ENCODE results near the gene LYPD3.

LYPD3 gene

DNA sequence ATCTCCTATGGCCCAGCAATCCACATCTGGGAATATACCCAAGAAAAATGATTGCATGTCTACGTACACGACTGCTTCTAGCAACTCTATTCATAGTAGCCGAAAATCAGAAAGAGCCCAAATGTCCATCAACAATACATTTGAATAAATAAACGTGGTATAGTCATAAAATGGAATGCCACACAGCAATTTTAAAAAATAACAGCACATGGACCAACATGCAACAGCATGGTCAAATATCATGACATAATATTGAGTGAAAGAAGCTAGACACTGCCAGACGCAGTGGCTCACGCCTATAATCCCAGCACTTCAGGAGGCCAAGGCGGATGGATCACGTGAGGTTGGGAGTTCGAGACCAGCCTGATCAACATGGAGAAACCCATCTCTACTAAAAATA is 34.4 kb downstream of the LYPD3 start:
- DNase-seq (no peak), ATAC-seq (no peak)

DNA sequence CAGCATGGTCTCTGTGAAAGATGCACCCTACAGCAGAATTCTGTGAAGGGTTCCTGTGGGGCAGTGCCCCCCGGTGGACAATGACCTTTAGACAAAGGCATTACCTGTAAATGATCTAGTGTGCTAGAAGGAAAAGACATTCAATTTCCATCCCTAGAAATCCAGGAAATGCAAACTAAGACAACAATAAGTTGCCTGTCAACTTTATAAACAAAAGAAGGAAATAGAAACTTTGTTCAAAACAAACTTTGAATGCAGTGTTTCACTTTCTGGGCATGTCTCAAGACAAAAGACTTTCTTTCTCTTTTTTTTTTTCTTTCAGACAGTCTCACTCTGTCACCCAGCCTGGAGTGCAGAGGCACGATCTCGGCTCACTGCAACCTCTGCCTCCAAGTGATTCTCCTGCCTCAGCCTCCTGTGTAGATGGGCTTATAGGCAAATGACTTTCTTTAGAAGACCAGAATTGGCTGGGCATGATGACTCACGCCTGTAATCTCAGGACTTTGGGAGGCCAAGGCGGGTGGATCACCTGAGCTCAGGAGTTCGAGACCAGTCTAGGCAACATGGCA is 35.2 kb downstream of the LYPD3 start:
- ATAC-seq = no peak
- DNase-seq = no peak

DNA sequence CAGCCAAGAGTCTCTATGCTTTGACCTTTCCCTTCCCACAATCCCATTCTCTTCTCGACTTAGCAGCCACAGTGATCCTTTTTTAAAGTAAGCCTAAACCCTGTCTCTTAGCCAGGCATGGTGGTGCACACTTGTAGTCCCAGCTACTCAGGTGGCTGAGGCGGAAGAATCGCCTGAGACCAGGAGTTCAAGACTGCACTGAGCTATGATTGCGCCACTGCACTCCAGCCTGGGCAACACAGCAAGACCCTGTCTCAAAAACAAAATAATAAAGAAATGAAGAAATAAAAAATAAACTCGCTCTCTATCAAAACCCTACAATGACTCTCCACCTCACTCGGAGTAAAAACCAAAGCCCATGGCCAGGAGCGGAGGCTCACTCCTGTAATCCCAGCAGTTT is 36.0 kb downstream of the LYPD3 start:
- ATAC-seq = no peak
- DNase-seq = no peak

DNA sequence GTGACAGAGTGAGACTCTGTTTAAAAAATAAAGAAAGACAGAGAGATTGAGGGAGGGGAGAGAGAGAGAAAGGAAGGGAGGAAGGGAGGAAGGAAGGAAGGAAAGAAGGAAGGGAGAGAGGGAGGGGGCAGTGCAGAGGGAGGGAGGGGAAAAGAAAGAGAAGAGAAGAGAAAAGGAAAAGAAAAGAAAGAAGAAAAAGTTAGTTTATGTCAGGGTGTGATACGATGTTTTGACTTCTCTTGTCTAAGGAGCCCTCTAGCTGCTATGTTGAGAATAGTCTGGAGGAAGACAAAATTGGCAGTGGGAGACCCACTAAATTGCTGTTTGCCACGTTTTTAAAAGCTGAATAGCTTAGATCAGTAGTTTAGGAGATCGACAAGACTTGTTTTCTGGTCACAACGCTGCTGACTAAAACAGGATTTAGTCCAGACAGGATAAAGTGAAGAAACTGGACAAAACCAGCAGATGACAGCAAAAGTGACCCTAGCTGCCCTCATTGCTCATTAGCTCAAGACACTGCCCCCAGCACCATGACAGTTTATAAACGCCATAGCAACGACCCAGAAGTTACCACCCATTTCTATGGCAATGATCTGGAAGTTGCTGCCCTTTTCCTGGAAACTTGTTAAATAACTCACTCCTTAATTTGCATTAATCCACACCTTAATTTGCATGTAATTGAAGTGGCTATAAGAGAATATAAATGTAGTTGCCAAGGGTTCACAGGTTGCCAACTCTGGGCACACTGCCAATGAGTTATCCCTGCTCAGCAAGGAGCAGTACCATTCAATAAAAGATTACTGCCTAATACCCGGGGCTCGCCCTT is 39.6 kb downstream of the LYPD3 start:
- DNase-seq (no peak), ATAC-seq (no peak)

DNA sequence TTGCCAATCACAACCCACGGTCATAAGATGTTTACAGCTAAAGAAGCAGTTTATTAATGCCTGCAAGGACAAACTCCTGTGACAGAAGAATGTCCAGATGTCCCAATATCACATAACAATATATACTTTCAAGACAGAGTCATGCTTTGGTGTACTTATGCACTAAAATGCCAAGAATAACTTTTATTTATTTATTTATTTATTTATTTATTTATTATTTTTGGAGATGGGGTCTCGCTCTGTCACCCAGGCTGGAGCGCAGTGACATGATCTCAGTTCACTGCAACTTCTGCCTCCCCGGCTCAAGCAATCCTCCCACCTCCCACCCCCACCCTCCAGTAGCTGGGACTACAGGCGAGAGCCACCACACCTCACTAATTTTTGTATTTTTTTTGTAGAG is 41.6 kb downstream of the LYPD3 start:
- ATAC-seq (no peak), DNase-seq (no peak)

DNA sequence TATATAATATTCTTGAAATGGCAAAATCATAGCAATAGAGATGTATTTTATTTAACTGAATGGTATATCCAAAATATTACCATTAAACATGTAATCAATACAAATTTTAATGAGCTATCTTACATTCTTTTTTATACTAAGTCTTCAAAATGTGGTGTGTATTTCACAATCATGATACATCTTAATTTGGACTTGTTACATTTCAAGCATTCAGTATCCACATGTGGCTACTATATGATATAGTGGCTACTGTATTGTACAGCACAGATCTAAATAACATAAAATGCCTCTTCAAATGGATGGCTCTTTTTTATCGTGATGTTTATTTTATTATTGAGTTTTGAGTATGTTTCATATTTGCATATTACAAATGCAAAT is 42.7 kb downstream of the LYPD3 start:
- ATAC-seq = no peak
- no peak for DNase-seq

DNA sequence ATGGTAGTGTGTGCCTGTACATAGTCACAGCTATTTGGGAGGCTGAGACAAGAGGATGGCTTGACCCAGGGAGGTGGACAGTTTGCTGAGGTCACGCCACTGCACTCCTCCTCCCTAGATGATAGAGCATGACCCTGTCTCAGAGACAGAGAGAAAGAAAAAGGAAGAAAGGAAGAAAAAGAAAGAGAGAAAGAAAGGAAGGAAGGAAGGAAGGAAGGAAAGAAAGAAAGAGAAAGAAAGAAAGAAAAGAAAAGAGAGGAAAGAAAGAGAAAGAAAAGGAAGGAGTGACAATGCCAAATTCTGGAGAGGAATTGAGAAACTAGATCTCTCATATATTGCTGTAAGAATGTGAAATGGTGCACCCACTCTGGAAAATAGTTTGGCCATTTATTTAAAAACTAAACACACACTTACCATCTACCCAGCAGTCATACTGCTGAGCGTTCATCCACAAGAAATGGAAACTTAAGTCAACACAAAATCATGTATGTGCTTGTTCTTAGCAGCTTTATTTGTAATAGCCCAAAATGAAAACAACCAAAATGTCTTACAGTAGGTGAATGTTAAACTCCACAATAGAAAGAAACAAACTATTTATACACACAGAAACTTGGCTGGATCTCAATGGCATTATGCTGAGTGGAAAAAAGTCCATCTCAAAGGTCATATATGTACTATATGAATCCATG is 43.3 kb downstream of the LYPD3 start:
- DNase-seq (no peak), ATAC-seq (no peak)

DNA sequence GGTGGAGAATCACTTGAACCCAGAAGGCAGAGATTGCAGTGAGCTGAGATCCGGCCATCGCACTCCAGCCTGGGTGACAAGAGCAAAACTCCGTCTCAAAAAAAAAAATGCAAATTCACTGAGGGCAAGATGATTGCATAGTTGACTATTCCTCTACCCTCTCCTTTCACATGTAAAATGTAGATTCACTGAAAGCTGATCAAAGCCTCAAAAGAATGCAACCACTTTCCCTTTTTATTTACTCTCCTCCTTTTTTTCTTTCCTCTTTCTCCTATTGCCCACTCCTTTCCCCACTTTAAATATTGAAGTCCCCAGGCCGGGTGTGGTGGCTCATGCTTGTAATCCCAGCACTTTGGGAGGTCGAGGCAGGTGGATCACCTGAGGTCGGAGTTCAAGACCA is 44.5 kb downstream of the LYPD3 start:
- DNase-seq (no peak), ATAC-seq (no peak)

DNA sequence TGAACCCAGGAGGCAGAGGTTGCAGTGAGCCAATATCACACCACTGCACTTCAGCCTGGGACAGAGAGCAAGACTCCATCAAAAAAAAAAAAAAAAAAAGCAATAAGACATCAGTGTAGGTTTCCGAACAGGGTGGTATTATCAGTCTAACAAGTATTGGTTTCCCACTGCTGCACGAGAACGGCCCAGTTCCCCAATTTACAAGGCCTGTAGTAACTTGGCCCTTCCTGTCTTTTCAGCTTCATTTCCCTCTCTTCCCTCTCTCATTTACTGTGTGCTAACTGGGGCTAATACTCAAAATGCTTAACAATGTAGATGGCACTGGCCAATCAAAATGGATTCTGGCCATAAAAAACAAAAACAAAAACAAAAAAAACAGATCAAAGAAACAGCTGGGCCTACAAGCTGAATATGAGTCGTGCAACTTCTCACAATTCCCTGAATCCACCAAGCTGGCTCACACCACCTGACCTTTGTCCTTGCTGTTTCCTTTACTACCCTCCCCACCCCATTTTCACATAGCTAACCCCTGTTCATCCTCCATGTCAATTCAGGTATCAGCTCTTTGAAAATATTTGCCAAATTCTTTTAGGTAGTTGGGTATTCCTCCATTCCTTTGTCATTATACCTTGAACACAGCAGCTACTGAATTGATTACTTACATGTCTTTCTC is 48.3 kb downstream of the LYPD3 start:
- ATAC-seq (no peak), DNase-seq (no peak)

DNA sequence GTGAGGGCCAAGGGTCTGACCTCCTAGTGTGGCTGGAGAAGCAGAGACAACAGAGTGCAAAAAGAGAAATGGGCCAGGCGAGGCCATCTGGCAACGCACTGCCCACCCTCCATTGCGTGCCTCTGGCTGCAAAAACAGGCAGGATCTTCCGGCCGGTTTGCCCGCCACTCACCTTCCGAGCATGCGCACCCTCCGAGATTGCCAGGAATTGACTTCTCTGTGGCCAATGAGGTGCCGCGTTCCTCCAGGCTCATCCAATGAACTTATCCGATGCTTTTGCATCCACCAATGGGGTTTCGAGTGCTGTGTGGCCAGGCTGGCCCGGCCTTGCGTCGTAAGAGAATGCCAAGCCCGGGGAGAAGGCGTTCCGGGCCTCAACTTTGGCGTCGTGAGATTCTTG is 50.9 kb downstream of the LYPD3 start, which contains the start of gene TEX101:
TEX101 (plus strand) TSS at position 337 of the 400 bp plus-strand sequence. CDS start 1,030 bp downstream, outside the sequence.
- DNase-seq (no peak), ATAC-seq (no peak)

DNA sequence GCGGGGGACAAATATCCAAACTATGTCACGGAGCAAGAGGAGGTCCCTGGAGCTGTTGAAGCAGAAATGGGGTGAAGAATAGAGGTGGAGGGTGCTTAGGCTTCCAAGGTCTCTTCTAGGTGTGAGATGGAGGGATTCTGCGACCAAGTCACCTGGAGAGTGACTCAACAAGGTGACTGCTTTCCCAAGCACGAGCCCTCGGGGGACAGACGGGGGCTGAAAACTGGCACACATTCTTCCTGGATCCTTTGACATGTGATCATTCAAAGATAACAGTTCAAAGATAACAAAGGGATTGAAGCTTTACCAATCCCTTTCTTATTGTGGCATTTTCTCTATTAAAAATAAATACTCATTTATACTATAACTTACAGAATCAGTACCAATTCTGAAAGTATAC is 53.0 kb downstream of the LYPD3 start:
- no peak for DNase-seq
- no peak for ATAC-seq

All from stimulated activated naive CD8-positive, alpha-beta T cell treated with anti-CD3 and anti-CD28 coated beads, Interleukin-15, Interleukin-2, amounts not matched to agents 100 U/mL and 50 U/mL, for 24 hours (primary cell).